Fibroblast of the aortic adventitia (primary cell): ENCODE data around the gene ADTRP. TPM values are rescaled to one million over a fixed set of nuclear protein-coding genes. Genes with fewer than 3 reads are reported as not detected.

ENCODE experiments used
- DNase-seq: peaks from one replicate; pipeline ENCODE4 v3.0.0-alpha.2; 2010; ENCODE audit warnings: low read depth
- H3K4me3 ChIP-seq: 2 replicates; pipeline ENCODE4 v1.5.1; 2011; ENCODE audit warnings: low read depth, mild to moderate bottlenecking, control low read depth, low read length, moderate library complexity
- total RNA-seq: library from RNA; depleted of rRNA; stranded (reverse); fragments of >200 nt; gene quantifications from 2 replicates; pipeline ENCODE4 v1.2.3, GENCODE V29; 2012; ENCODE audit warnings: low replicate concordance
- TF ChIP-seq, protein P1 (sequence below): IDR thresholded peaks from 2 replicates; pipeline ENCODE4 v1.5.1; 2011; ENCODE audit warnings: mild to moderate bottlenecking, low read length, control low read depth, inconsistent platforms; ENCODE audit not compliant: insufficient read depth

Gene ADTRP
- total RNA-seq, 1 donor, result 10.9 TPM

DNA sequence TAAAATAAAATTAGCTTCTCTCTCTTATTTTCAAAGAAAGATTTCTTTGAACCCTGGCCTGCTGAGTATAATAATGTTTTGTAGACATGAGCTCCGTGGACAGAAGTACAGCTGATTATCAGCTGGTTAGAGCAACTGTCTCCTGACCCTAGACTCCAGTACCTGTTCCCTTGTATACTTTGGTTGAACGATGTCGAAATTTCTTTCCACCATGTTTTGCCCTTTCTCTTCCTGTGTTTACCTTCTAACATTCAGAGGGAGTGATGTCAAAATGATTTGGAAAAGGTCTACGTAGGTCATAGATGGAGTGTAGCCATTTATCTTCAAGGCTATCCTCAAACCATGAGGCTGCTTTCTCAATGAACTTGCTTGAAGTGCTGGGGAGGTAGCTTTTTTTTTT, 16.8 kb upstream of the ADTRP start:
- no peak for DNase-seq
- TF ChIP-seq, protein P1, sequence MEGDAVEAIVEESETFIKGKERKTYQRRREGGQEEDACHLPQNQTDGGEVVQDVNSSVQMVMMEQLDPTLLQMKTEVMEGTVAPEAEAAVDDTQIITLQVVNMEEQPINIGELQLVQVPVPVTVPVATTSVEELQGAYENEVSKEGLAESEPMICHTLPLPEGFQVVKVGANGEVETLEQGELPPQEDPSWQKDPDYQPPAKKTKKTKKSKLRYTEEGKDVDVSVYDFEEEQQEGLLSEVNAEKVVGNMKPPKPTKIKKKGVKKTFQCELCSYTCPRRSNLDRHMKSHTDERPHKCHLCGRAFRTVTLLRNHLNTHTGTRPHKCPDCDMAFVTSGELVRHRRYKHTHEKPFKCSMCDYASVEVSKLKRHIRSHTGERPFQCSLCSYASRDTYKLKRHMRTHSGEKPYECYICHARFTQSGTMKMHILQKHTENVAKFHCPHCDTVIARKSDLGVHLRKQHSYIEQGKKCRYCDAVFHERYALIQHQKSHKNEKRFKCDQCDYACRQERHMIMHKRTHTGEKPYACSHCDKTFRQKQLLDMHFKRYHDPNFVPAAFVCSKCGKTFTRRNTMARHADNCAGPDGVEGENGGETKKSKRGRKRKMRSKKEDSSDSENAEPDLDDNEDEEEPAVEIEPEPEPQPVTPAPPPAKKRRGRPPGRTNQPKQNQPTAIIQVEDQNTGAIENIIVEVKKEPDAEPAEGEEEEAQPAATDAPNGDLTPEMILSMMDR, result no peak

DNA sequence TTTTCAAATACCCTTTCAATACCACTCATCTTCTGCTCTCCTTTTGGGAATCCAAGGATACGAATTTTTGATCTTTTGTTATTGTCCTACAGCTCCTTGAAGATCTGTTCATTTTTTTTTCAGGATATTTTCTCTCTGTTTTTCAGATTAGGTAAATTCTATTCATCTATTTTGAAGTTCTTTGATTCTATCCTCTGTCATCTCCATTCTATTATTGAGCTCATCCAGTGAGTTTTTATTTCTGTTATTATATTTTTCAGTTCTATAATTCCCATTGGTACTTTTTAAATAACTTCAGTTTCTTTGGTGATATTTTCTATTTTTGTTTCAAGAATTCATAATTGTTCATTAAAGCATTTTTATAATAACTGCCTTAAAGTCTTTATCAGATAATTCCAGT, 14.7 kb upstream of the ADTRP start:
- DNase-seq, result no peak
- TF ChIP-seq, protein P1, result no peak
- no peak overlapping the region for H3K4me3 ChIP-seq

More for the DNA sequence above, 16.8 kb upstream of the ADTRP start:
- H3K4me3 ChIP-seq, result no peak overlapping the region

DNA sequence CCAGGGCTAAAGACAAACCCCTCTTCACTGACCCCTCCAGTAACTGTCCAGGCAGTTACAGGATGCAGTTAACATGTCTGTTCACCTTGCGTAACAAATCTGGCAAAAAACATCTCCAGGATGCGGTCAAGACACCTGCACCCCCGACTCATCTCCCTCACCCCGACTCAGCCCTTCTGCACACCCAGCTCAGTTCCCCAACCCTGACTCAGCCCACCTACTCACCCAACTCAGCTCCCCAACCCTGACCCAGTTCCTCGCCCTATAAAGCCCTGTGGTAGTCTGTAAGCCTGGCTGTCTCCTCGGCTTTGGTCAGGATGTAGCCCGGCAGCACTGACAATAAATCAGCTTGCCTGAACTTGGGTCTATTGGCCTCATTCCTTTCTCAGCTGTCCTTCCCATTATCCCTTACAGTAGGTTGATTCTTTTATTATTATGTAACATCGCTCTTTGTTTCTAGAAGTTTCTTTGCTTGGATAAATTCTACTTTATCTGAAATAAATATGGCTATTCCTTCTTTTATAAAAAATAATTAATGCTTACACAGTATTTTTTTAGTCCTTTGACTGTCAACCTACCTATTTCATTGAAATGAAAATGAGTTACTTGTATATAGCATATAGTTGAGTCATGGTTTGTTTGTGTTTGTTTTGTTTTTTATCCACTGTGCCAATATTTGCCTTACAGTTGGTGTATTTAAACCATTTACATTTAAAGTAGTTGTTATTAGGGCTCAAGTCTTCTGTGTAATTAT, 12.9 kb upstream of the ADTRP start:
- TF ChIP-seq, protein P1, result no peak
- no peak overlapping the region for H3K4me3 ChIP-seq
- DNase-seq, result no peak

DNA sequence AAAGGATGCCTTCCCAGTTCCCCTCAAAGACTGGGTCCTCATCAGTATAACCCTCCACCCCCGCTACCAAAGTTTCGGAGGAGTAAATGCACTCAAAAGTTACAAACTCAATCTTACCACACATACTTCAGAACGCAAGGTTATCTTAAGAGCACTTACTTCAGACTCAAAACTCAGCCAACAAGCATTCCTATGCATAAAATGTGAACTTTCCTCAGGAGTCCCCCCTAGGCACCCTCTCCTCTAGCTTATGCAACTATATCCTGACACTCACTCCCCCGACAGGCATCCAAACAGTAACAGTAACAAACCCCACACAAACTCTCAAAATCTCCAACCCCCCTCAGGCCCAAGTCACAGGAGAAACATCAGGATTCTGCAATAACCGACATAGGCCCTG, 11.1 kb upstream of the ADTRP start:
- TF ChIP-seq, protein P1, result no peak
- H3K4me3 ChIP-seq, result no peak overlapping the region
- DNase-seq, result no peak

DNA sequence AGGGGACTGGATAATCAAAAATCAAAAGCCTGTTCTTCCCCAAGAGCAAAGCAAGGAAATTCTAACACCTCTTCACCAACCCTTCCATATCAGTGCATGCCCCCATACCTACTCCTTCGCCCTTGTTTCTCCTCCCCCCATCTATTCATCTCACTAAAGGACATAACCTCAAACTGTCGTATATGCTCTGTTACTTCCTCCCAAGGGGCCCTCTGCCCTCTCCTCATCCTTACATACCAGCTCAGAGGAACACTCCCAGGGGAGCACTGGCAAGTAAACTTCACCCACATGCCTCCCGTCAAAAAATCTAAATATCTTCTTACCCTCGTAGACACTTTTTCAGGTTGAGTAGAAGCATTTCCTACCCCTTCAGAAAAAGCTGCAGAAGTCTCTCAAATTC, 9.4 kb upstream of the ADTRP start:
- DNase-seq, result no peak
- no peak overlapping the region for H3K4me3 ChIP-seq
- TF ChIP-seq, protein P1, result no peak

DNA sequence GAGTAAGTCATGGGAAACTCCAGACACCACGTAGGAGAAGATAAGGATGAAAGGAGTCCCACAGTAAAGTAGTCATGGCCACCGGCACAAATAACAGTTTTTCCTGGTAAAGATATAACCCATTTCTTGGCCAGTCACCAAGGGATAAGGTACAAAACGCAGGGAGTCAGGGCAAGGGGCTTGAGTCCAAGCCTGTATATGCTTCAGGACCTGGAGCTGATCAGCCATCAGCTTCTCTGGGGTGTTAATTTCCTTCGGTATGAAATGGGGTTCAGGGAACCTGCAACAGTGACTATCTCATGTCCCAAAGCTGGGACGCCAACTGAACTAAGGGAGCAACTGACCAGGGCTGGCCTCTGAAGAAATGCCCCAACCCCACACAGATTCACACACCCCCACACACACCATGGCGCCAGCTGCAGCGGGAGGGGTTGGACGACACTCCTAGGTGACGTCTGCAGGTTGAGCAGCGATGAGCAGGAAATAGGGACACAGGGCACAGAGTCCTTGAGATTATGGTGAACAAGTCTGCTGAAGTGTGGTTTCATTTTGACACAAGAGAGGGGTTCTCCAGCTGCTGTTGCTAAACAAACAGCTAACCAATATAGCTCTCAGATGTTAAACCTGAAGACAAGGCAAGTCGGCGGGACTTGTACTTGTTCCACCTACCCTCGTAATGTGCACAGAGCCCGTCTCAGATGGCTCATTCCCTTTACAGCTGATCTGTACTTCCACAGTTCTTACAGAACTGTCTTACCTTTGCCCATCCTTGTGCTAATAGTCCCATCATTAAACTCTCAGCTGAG, 7.4 kb upstream of the ADTRP start:
- DNase-seq, result no peak
- no peak overlapping the region for H3K4me3 ChIP-seq
- TF ChIP-seq, protein P1, result no peak
